Measurements from ENCODE around the gene COL15A1.

DNA sequence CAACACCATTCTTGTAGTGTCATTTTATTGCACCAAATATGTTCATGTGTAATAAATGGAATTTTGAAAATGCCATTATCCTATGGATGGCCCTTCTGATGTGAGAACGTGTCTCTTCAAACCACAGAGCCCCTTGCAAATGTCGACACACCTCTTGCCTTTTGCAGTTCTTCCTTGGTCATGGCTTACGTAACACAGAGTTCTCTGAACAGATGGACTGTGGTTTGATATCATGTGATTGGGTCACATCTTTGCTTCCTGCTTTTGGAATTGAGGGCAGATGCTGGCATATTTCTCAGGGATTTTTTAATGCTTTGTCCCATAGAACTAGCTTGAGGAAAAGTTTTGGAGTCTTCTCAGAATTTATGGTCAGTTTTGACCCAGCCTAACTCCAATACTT lies 165.8 kb downstream of the COL15A1 start:
- TF ChIP-seq, protein P1, sequence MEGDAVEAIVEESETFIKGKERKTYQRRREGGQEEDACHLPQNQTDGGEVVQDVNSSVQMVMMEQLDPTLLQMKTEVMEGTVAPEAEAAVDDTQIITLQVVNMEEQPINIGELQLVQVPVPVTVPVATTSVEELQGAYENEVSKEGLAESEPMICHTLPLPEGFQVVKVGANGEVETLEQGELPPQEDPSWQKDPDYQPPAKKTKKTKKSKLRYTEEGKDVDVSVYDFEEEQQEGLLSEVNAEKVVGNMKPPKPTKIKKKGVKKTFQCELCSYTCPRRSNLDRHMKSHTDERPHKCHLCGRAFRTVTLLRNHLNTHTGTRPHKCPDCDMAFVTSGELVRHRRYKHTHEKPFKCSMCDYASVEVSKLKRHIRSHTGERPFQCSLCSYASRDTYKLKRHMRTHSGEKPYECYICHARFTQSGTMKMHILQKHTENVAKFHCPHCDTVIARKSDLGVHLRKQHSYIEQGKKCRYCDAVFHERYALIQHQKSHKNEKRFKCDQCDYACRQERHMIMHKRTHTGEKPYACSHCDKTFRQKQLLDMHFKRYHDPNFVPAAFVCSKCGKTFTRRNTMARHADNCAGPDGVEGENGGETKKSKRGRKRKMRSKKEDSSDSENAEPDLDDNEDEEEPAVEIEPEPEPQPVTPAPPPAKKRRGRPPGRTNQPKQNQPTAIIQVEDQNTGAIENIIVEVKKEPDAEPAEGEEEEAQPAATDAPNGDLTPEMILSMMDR (IDR thresholded peaks at IDR 0.05 in 4 of 5, conservative IDR thresholded peaks at IDR 0.05 in 1 of 5), result no peak
- no peak for TF ChIP-seq POLR2A (IDR thresholded peaks at IDR 0.05)

All from gastrocnemius medialis (tissue), 4 donors.